ENCODE results near the gene TMCO1.

DNA sequence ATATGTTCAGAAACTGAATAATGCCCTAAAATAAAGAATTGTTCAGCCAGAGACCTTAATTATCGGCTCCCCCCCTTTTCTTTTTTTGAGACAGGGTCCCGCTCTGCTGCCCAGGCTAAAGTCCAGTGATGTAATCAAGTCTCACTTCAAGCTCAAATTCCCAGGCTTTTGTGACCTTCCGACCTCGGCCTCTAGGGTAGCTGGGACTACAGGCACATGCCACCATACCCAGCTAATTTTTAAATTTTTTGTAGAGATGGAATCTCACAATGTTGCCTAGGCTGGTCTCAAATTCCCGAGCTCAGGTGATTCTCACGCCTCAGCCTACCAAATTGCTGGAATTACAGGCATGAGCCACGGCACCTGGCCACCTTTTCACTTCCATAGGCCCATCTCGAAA is 26.5 kb downstream of the TMCO1 start:
- TF ChIP-seq, protein P1, sequence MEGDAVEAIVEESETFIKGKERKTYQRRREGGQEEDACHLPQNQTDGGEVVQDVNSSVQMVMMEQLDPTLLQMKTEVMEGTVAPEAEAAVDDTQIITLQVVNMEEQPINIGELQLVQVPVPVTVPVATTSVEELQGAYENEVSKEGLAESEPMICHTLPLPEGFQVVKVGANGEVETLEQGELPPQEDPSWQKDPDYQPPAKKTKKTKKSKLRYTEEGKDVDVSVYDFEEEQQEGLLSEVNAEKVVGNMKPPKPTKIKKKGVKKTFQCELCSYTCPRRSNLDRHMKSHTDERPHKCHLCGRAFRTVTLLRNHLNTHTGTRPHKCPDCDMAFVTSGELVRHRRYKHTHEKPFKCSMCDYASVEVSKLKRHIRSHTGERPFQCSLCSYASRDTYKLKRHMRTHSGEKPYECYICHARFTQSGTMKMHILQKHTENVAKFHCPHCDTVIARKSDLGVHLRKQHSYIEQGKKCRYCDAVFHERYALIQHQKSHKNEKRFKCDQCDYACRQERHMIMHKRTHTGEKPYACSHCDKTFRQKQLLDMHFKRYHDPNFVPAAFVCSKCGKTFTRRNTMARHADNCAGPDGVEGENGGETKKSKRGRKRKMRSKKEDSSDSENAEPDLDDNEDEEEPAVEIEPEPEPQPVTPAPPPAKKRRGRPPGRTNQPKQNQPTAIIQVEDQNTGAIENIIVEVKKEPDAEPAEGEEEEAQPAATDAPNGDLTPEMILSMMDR (IDR thresholded peaks at IDR 0.05 in 4 of 5, conservative IDR thresholded peaks at IDR 0.05 in 1 of 5), result no peak
- TF ChIP-seq POLR2A (IDR thresholded peaks at IDR 0.05), result no peak
